Measurements from ENCODE around the gene HCN3.
"Not testable (repeated sequence)": the region's sequence is repeated elsewhere in the genome, so short reads cannot be mapped to it uniquely, and the experiment has no call there.

The HCN3 gene

DNA sequence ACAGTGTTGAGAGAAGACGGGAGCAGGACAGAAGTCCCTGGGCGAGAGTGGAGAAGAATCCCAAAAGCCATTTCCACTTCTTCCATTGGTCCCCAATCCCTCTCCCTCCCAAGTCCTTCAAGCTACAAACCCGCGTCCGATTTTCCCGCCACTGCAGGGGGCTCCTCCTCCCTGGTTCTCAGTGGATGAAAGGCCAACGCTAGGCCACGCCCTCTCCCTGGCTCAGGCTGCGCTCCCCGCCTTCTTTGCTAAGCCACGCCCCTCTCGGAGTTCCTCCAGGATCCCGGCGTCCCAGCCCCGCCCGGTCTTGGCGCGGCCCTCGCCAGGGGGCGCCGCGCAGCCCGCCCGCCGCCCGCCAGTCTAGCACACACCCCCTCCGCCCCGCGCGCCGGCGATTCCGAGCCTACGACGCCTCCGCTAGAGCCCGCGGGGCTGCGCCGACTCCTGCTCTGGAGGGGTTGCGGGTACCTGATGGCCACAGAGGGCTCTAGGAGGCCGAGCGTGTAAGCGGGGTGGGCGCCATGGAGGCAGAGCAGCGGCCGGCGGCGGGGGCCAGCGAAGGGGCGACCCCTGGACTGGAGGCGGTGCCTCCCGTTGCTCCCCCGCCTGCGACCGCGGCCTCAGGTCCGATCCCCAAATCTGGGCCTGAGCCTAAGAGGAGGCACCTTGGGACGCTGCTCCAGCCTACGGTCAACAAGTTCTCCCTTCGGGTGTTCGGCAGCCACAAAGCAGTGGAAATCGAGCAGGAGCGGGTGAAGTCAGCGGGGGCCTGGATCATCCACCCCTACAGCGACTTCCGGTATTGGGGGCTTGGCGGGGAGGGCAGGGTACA lies at the start of gene HCN3:
Gene HCN3 (plus strand): TSS at position 394 of the 832 bp plus-strand sequence. CDS start 128 bp downstream, at position 522.
- DNase-seq: peak; percentile 99

GRCh38 chr1:155228096-155228427 lies 49.2 kb upstream of the HCN3 start:
- DNase-seq: no peak

DNA sequence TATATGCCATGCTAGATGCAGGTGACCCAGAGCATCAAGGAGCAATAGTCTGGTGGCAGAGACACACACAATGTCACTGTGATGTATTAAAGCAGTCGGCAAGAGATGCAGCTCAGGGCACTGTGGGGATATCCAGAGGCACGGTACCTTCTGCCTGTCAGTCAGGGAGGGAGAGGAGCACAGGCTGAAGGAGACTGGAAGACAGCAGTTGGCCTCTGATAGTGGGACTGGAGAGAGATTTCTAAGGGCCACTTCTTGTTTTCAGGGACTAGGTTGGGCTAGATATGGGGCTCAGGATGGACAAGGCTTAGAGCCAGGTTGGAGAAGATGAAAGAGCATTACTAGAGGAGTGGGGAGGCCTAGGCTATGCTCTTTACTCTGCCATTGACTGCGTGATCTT lies 46.0 kb upstream of the HCN3 start:
- DNase-seq: not testable (repeated sequence)

- not testable (repeated sequence) for DNase-seq
These were observed 45.0 kb upstream of the HCN3 start for GRCh38 chr1:155232001-155232978.

- DNase-seq: not testable (repeated sequence)
These were observed 43.8 kb upstream of the HCN3 start for GRCh38 chr1:155233502-155233901.

- not testable (repeated sequence) for DNase-seq
These were observed 41.9 kb upstream of the HCN3 start for GRCh38 chr1:155235375-155235774.

- DNase-seq: no peak
These were observed 40.8 kb upstream of the HCN3 start for GRCh38 chr1:155236451-155236850.

DNA sequence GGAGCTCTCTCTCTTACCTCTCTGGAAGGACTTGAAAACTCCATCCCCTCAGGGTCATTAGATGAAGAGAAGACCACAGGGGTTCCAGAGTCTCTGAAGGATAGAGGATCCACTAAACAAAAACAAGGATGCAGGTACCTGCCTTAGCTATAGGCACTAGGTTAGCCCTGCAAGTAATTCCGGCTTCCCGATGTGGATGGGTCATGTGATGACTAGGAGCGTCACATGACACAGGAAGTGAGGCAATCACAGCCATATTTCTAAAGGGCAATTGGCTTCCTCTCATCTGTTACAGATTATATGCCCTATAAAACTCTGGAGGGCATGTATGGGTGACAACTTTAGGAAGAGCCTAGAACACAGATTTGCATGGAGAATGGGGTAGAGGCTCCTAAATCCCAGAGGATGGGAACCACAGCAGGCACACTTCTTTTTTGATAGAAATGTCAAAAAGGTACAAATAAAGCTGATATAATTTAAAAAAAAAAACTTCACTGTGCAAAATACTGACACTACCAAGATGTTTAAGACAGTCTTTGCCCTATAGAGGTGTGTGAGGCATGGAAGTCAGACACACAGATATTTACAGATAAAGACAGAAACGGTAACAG lies 36.1 kb upstream of the HCN3 start:
- peak; percentile 91 for DNase-seq

GRCh38 chr1:155241841-155242264 lies 35.4 kb upstream of the HCN3 start:
- no peak for DNase-seq

GRCh38 chr1:155242805-155243358 lies 34.4 kb upstream of the HCN3 start:
- peak; percentile 53 for DNase-seq

DNA sequence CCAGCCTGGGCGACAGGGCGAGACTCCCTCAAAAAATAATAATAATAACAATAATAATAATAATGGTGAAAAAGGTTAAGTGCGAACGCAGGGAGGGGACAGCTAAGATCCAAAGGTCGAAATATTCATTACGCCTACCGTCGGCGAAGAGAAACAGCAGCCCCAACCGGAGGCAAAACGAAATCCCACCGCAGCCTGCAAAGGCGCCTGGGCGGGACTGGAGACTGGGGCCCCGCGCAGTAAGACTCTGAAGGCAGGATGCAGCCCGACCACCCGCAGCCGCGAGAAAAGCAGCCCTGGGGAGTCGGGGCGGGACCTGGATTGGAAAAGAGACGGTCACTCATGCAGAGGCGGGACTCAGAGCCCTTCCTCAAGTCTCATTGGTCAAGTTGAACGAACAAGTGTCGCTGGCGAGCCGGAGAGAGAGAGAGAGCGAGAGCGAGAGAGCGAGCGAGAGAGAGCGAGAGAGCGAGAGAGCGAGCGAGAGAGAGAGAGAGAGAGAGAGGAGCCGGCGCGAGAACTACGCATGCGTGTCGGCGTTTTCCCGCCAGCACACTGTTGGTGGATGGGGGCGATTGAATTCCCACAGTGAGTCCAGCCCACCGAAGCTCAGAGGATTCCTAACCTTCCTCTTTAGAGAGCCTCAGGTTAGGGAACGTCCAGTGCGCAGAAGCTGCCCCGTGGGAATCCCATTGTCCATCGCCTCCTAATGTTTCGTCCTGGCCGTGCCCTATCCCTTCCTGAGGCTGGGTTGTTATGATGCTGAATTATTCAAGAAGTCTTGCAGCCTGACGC lies 32.7 kb upstream of the HCN3 start:
- peak; percentile 100 for DNase-seq

- DNase-seq: no peak
These were observed 32.1 kb upstream of the HCN3 start for GRCh38 chr1:155245163-155245524.

DNA sequence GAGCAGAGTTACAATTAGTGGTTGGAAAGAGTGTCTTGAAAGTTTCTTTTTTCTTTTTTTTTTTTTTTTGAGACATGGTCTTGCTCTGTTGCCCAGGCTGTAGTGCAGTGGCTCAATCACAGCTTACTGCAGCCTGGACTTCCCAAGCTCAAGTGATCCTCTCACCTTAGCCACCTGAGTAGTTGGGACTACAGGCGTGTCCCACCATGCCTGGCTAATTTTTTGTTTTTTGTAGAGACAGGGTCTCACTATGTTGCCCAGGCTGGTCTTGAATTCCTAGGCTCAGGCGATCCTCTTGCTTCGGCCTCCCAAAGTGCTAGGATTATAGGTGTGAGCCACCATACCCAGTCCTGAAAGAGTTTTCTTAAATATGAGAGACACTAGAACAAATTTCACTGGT lies 30.5 kb upstream of the HCN3 start:
- not testable (repeated sequence) for DNase-seq

DNA sequence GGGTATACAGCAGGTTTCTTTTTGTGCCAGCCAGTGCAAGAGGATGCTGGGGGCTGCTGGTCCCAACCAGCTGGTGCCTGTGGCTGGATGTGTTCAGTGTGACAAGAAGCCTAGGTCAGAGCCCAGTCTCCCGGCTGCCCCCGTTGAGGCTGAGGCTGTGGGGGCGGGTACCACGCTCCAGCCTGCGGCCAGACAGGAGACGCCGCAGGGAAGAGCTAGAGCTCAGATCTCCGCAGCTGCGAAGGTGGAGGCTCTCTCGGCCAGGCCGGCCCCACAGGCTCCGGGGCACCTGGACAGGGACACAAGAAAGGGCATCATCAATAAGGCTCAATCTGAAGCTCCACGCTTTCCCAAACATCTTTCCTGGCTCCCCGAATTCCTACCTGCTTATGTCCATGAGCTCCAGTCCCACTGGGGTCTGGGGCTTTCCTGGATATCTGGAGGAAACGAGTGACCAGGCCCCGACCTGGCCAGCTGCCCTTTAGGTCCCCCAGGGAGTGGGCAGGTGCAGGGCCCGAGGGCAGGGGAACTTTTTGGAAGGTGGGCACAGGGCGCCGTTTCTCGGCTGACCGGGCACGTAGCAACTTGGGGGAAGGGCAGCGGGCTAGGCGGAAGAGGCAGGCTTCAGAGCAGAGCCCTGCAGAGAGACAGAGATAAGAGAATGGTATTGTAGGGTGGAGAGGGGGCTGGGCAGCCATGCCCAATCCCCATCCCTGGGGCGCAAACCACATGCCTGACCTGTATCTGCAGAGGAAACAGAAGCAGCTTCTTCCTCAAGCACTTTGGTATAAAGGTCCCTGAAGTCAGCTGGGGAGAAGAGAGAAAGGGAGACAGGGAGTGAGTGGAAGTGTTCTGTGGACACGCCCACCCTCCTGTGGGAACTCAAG lies 29.4 kb upstream of the HCN3 start:
- no peak for DNase-seq

DNA sequence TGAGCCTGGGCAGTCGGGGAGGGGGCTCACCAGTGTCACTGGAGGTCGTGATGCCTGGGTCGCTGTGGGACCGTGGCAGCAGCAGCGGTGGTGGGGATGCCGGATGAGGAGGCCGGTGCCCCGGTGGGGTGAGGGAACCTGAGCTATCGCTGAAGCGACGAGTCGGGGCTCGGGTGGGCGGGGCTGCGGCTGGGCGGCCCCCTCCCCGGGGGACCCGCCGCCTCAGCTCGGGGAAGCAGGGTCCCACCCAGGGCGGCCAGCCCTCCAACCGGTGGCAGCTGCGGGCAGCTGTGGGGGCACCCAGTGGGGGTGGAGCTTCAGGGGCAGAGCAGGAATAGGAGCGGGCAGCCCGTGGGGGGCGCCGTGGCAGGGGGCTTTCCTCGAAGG lies 27.0 kb upstream of the HCN3 start:
- DNase-seq: no peak

- peak; percentile 95 for DNase-seq
These were observed 26.4 kb upstream of the HCN3 start for GRCh38 chr1:155250633-155251449.

DNA sequence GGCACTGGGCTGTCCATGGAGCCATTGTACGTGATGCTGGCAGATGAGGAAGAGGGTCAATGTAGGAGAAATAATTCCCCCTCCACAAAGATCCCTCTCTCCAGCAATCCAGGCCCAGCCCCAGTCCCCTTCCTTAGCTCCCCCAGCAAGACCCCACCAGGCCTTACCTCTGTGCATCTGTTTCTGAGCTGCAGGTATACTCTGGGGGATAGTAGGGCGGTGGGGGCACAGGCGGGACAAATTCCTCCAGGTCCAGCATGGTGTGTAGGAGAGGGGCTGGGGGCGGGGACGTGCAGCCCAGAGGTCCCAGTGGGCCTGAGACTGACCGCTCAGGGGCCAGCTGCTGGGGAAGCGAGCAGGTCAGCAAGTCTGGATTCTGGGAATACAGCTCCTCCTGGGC lies 25.7 kb upstream of the HCN3 start:
- no peak for DNase-seq

DNA sequence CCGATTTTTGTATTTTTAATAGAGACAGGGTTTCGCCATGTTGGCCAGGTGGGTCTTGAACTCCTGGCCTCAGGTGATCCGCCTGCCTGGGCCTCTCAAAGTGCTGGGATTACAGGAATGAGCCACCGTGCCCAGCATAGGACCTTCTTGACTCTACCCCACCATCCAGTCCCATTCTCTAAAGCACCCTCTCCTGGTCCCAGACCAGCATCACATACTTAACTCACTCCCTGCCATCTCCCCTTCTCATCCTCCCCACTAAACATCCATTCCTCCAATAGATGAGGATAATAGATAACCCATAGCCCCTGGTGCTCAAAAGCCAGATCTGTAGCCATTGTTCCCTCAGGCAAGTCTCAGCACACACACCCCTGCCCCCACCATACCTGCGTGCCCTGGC lies 24.1 kb upstream of the HCN3 start:
- no peak for DNase-seq

DNA sequence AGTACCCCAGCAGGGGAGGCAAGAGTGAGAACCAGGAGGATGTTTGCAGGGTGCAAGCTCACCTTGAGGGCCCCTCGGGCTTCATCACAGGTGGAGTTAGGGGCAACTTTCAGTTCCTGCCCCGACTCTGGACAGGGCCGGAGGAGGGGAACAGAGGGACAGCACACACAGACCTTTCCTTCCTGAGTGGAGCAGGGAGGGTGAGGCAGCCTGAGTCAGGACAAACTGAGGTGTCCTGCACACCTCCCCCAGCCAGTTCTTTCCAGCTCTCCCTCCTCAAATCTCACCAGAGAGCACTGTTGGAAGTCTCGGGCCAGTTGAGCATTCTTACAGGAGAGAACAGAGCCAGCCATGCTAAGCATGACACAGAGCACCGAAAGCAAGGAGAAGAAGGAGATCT lies 23.5 kb upstream of the HCN3 start:
- no peak for DNase-seq

DNA sequence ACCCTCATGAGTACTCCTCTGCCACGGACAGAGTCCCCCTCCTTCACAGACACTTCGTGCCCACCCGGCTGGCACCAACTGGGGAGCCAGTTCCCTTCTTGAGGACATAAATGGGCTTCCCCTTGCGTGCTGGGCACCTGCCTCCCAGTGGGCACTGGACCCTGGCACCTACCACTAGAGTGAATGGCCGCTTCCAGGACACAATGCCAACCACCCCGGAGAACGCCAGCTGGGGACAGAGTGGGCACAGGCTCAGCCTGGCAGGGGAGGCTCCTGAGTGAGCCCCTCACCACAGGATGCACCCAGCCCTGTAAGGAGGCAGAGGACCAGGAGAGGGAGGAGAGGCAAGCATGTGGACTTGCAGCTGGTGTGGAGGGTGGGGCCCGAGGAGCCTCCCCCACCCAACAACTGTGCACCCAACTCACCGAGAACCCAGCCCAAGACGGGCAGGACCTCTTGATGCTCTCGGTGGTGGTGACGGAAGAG lies 23.0 kb upstream of the HCN3 start:
- DNase-seq: peak; percentile 50
